DMS153 treated with DMSO at 0.1 percent for 48 hours (cell line): ENCODE data around the gene OTP.

Source experiments
- DNase-seq: peaks from one replicate; lab custom pipeline; 2025; ENCODE audit not compliant: unreplicated experiment; lab: John Stamatoyannopoulos, UW

Gene OTP

GRCh38 chr5:77640589-77641396, 2.3 kb upstream of the OTP start:
- DNase-seq: peak; percentile 56

GRCh38 chr5:77638763-77639671, 504 bp upstream of the OTP start:
- no peak for DNase-seq

GRCh38 chr5:77637170-77637997, 1.1 kb downstream of the OTP start:
- peak; percentile 6 for DNase-seq

GRCh38 chr5:77636641-77637169, 1.8 kb downstream of the OTP start:
- DNase-seq: no peak

- peak; percentile 20 for DNase-seq
Observed at GRCh38 chr5:77635917-77636640, 2.4 kb downstream of the OTP start.

- DNase-seq: peak; percentile 16
Observed at GRCh38 chr5:77635067-77635916, 3.2 kb downstream of the OTP start.

GRCh38 chr5:77633709-77634108, 4.8 kb downstream of the OTP start:
- peak; percentile 6 for DNase-seq

GRCh38 chr5:77633207-77633675, 5.3 kb downstream of the OTP start:
- no peak for DNase-seq

GRCh38 chr5:77632526-77633206, 5.8 kb downstream of the OTP start:
- DNase-seq: peak; percentile 58

GRCh38 chr5:77630114-77630680, 8.3 kb downstream of the OTP start:
- peak; percentile 31 for DNase-seq

GRCh38 chr5:77629509-77630113, 8.9 kb downstream of the OTP start:
- DNase-seq: peak; percentile 3

- DNase-seq: no peak
Observed at GRCh38 chr5:77628840-77629508, 9.5 kb downstream of the OTP start.

- DNase-seq: no peak
Observed at GRCh38 chr5:77627869-77628674, 10.4 kb downstream of the OTP start.

GRCh38 chr5:77623203-77623740, 15.2 kb downstream of the OTP start:
- no peak for DNase-seq

- no peak for DNase-seq
Observed at GRCh38 chr5:77621440-77621839, 17.1 kb downstream of the OTP start.

- DNase-seq: peak; percentile 12
Observed at GRCh38 chr5:77620405-77620804, 18.1 kb downstream of the OTP start.
